ENCODE data around the gene TXNDC11. TPM values are rescaled to one million over a fixed set of nuclear protein-coding genes. Genes with fewer than 3 reads are reported as not detected.

Gene TXNDC11
- total RNA-seq, 6 donors from 2014 or later = 81.2 to 148 (median 117) TPM

DNA sequence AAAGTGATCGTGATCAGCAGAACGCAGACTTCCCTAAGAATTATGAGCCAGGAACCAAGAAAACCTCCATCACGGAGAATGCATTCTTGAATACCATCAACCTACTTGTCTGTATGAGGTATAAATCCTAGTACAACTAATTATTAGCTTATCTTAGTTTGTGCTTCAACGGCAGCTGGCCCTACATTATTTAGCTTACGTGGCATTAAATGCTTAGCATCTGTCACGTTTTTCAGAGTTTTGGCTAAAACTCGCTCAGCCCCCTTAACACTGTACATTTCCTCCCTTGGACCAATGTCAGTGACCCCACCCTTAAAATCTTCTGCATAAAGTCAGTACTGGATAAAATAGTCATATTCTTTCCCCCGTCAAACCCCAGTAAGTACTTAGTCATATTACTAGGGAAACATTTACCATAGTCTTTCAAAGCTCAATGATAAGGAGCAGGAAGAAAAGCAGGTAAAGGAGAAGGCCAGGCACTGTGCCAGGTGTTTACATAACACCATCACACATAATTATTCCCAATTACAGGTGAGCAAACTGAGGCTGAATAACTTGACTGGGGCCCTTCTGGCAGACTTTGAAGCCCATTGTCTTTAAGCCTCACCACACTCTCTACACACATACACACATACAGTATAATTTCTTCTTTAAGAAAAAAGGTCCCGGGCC, 16.6 kb upstream of the TXNDC11 start:
- H3K9me3 ChIP-seq = no peaks in the 10 kb centered on the region
- TF ChIP-seq POLR2A (IDR thresholded peaks at IDR 0.05) = no peak
- no peak for TF ChIP-seq EP300 (IDR thresholded peaks at IDR 0.05)
- TF ChIP-seq, protein P1, sequence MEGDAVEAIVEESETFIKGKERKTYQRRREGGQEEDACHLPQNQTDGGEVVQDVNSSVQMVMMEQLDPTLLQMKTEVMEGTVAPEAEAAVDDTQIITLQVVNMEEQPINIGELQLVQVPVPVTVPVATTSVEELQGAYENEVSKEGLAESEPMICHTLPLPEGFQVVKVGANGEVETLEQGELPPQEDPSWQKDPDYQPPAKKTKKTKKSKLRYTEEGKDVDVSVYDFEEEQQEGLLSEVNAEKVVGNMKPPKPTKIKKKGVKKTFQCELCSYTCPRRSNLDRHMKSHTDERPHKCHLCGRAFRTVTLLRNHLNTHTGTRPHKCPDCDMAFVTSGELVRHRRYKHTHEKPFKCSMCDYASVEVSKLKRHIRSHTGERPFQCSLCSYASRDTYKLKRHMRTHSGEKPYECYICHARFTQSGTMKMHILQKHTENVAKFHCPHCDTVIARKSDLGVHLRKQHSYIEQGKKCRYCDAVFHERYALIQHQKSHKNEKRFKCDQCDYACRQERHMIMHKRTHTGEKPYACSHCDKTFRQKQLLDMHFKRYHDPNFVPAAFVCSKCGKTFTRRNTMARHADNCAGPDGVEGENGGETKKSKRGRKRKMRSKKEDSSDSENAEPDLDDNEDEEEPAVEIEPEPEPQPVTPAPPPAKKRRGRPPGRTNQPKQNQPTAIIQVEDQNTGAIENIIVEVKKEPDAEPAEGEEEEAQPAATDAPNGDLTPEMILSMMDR (IDR thresholded peaks at IDR 0.05) = no peak
- no peak for TF ChIP-seq POLR2AphosphoS5 (IDR thresholded peaks at IDR 0.05)
- WGBS, 2 donors = 83 to 88% methylated on average over 9 of the region's 9 CpGs
- ATAC-seq (ENCODE audit: low FRiP score in 2 of 2) (no peak), DNase-seq (no peak)
- H3K36me3 ChIP-seq = peaks cover 30 to 88% (median 64%) of the 10 kb centered on the region in 4 donors
- H3K4me1 ChIP-seq = peaks cover 12 to 16% (median 15%) of the 10 kb centered on the region in 4 donors
- no peak overlapping the region for H3K27ac ChIP-seq
- no peak overlapping the region for H3K4me3 ChIP-seq
- H3K27me3 ChIP-seq = no peaks in the 10 kb centered on the region

DNA sequence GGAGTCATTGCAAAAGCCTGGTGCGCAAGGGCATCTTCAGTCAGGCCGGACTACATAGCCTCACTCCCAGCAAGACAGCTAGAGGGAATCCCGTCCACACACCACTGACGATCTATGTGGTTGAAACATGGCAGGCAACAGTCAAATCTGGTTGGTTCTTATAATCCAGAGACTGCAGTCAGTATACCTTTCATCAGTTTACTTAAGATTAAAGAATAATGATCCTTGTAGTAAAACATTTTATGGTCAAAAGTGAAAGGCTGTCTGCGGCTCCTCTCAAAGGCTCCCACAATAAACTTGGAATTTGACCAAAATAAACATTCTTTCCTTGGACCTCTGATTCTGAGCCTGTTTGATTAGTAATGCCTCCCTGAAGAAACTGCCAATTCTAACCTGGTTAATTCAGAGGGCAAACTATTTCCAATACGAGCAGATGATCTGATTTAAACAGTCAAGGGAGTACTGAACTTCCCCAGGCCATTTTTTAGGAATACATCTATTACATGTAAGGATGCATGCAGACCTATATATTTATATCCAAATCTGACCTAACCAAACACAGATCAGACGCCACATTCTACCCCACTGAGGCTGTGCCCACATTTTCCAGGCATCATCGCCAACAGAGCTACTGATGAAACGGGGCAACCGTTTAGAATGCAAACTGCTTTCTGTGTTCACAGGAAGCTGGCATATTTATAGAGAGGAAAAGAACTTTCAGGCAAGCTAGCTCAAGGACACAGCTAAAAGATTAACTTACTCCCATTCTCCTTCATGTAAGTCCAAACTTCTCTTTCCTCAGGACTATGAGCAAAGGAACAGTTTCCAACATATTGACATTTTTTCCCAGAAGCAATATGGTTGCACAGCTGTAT, 15.3 kb upstream of the TXNDC11 start:
- H3K4me3 ChIP-seq = no peak overlapping the region
- ATAC-seq (ENCODE audit: low FRiP score in 2 of 2) = peak in 1 of 2 donors; percentile 31

DNA sequence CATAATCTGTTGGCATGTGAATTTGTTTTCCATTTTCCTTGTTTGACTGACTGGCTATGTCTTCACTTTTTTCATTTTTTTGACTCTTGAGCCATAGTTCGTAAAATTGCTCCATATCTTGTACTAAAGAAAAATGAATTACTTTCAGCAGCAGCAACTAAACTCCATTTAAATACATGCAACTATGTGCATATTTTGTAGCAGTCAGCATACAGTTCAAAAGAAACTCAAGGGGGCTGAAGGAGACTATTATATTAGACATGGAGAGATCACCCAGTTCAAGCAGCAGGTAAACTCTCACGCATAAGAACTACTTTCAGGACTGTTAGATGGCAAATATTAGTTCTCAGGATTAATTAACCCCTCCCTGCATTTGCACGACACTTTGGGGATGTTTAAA, 13.6 kb upstream of the TXNDC11 start:
- ATAC-seq (ENCODE audit: low FRiP score in 2 of 2) = no peak
- H3K27ac ChIP-seq = no peak overlapping the region
- no peak for DNase-seq
- H3K4me1 ChIP-seq = peaks cover 12 to 16% (median 15%) of the 10 kb centered on the region in 4 donors
- TF ChIP-seq POLR2A (IDR thresholded peaks at IDR 0.05) = no peak
- no peak for TF ChIP-seq POLR2AphosphoS5 (IDR thresholded peaks at IDR 0.05)
- TF ChIP-seq, protein P1 (IDR thresholded peaks at IDR 0.05) = no peak
- no peak for TF ChIP-seq EP300 (IDR thresholded peaks at IDR 0.05)
- no peaks in the 10 kb centered on the region for H3K9me3 ChIP-seq
- H3K36me3 ChIP-seq = peaks cover 34 to 91% (median 68%) of the 10 kb centered on the region in 4 donors
- no peak overlapping the region for H3K4me3 ChIP-seq
- 84 to 89% methylated on average over 3 of the region's 3 CpGs for WGBS, 2 donors
- no peaks in the 10 kb centered on the region for H3K27me3 ChIP-seq

More for the DNA sequence above, 15.3 kb upstream of the TXNDC11 start:
- Histone ChIP-seq H3K9me3 (no peaks in the 10 kb centered on the region), H3K27ac (peak overlapping the region in 3 of 4 donors; percentile 1 to 52 (median 36)), H3K4me1 (peaks cover 12 to 16% (median 15%) of the 10 kb centered on the region in 4 donors), H3K27me3 (no peaks in the 10 kb centered on the region), H3K36me3 (peaks cover 29 to 91% (median 66%) of the 10 kb centered on the region in 4 donors)
- TF ChIP-seq, protein P1 (IDR thresholded peaks at IDR 0.05) = no peak
- TF ChIP-seq POLR2AphosphoS5 (IDR thresholded peaks at IDR 0.05) = no peak
- no peak for TF ChIP-seq POLR2A (IDR thresholded peaks at IDR 0.05)
- no peak for TF ChIP-seq EP300 (IDR thresholded peaks at IDR 0.05)
- WGBS, 2 donors = 55% methylated on average over 10 of the region's 10 CpGs
- DNase-seq = no peak

DNA sequence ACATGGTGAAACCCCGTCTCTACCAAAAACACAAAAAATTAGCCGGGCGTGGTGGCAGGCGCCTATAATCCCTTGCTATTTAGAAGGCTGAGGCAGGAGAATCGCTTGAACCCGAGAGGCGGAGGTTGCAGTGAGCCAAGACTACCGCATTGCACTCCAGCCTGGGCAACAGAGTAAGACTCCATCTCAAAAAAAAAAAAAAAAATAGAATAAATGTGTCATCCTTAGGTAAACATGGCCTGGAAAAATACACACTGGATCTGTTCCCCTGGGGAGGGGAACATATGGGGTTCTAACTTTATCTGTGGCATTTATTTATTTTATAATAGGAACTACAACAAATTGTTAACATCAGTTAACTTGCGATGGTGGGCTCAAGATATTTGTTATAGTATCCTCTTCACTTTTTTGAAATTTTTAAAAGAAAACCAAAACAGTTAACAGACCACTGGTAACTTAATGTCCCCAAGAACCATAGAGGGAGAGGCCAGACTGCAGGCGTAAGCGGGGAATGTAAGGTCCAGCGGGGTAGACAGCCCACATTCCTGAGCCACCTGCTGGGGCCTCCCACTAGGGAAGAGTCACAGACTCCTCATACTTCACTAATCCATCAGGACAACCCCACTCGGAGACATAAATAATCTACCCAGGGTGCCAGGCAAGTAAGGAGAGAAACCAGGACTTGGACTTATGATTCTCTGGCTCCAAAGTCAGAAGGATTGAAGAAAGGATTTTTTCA, 12.5 kb upstream of the TXNDC11 start:
- no peak overlapping the region for H3K4me3 ChIP-seq
- no peak for DNase-seq
- H3K27ac ChIP-seq = no peak overlapping the region
- H3K9me3 ChIP-seq = no peaks in the 10 kb centered on the region
- no peak for TF ChIP-seq POLR2AphosphoS5 (IDR thresholded peaks at IDR 0.05)
- peaks cover 12 to 16% (median 15%) of the 10 kb centered on the region in 4 donors for H3K4me1 ChIP-seq
- no peaks in the 10 kb centered on the region for H3K27me3 ChIP-seq
- no peak for ATAC-seq (ENCODE audit: low FRiP score in 2 of 2)
- WGBS, 2 donors = 91 to 92% methylated on average over 13 of the region's 13 CpGs
- H3K36me3 ChIP-seq = peaks cover 36 to 91% (median 69%) of the 10 kb centered on the region in 4 donors

DNA sequence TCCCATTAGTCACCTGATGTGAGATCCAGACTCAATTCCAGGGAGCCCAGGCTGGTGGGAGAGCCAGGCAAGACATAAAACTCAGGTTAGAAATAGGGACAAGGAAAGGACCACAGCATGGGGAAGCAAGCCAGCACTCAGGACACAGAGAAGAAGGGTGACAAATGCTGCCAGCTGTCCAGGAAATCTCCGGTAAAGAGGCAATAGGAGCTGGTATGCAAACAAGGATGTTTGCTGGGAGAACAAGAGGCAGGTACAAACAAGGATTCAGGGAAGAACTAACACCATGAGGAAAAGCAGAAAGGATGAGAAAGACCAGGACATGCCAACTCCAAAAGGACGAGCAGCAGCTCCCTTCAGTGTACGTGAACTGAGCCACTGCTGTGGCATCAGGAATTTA, 10.2 kb upstream of the TXNDC11 start:
- WGBS, 2 donors = 79 to 87% methylated on average over 3 of the region's 3 CpGs
- Histone ChIP-seq H3K36me3 (peaks cover 39 to 96% (median 84%) of the 10 kb centered on the region in 4 donors), H3K9me3 (no peaks in the 10 kb centered on the region), H3K27ac (no peak overlapping the region), H3K27me3 (no peaks in the 10 kb centered on the region), H3K4me1 (peaks cover 1 to 5% (median 3%) of the 10 kb centered on the region in 4 donors), H3K4me3 (no peak overlapping the region)
- TF ChIP-seq POLR2A (IDR thresholded peaks at IDR 0.05) = no peak
- TF ChIP-seq, protein P1 (IDR thresholded peaks at IDR 0.05) = no peak
- no peak for TF ChIP-seq EP300 (IDR thresholded peaks at IDR 0.05)
- no peak for TF ChIP-seq POLR2AphosphoS5 (IDR thresholded peaks at IDR 0.05)
- ATAC-seq (ENCODE audit: low FRiP score in 2 of 2) (no peak), DNase-seq (no peak)

All from upper lobe of left lung (tissue), 6 donors.